Urinary bladder (tissue), 4 donors: Measurements from ENCODE around the gene ANKMY1. TPM values are rescaled to one million over a fixed set of nuclear protein-coding genes. Genes with fewer than 3 reads are reported as not detected.

Source experiments
- DNase-seq: peaks from one replicate; pipeline ENCODE4 v3.0.0-alpha.2; 2015; ENCODE audit errors: extremely low spot score
- H3K27ac ChIP-seq: one replicate; pipeline ENCODE4 v1.5.1; 2013; ENCODE audit warnings: low read depth, mild to moderate bottlenecking, moderate library complexity
- H3K36me3 ChIP-seq: one replicate; pipeline ENCODE4 v1.6.1; 2013; ENCODE audit warnings: mild to moderate bottlenecking, moderate library complexity; ENCODE audit not compliant: insufficient read depth
- H3K4me1 ChIP-seq: one replicate; pipeline ENCODE4 v1.6.1; 2013; ENCODE audit warnings: mild to moderate bottlenecking, moderate library complexity; ENCODE audit not compliant: insufficient read depth
- H3K4me3 ChIP-seq: one replicate; pipeline ENCODE4 v1.5.1; 2013; ENCODE audit warnings: low read depth, low read length
- WGBS: extraction: QIAGEN DNeasy Blood & Tissue Kit; methylation state at CpG from one replicate; pipeline ENCODE4 v1.1.7; 2013; 5-methylcytosine and 5-hydroxymethylcytosine counted together
- polyA plus RNA-seq: library from polyadenylated mRNA; stranded (reverse); fragments of 200-250 nt; gene quantifications from one replicate; pipeline ENCODE4 v1.2.3, GENCODE V29; 2013
- total RNA-seq: library from RNA; depleted of rRNA; stranded (reverse); fragments of >200 nt; gene quantifications from one replicate; pipeline ENCODE4 v1.2.3, GENCODE V29; 2014
- donor health status: healthy with polysubstance abuse.
- donor health status: healthy.

The ANKMY1 gene
- total and polyA plus RNA-seq, 2 donors: 9.6 to 11.1 TPM

DNA sequence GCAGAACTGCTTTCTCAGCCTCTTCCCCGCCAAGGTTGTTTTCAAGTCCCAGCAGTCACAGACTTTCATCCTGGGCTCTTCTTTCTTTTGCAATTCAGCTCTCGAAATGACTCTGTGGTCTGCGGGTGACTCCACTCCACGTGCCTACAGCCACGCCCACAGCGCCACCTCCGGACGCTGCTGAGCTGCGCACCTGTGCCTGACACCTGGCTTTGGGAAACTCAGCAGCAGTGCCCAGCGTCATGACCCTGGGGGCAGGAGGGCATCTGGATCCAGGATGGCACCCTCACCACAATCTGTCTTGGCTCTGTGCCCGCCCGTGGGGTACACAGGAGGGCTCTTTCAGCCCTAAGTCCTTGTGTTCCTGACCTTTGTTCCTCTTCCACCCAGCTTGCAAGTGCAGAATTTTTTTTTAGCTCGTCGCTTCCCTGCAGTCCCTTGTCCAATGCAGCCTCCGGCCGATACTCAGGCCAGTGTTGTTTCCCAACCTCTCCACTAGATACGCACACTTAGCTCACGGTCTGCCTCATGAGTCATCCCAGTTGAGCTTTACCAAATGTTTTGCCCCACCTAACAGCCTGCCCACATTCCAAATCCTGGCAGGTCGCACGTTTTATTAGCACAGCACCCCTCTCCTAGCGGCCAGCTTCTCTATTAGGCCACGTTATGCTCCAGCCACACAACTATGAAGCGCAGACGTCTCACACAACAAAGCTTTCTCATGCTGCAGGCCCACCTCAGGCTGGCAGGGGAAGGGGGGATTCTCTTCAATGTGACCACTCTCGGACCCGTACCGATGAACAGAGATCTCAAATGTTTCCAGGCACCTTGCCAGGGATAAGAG, 22.2 kb upstream of the ANKMY1 start:
- no peak for DNase-seq
- H3K36me3 ChIP-seq: no peaks in the 10 kb centered on the region
- H3K27ac ChIP-seq: peak overlapping the region; percentile 54
- 56% methylated on average over 27 of the region's 27 CpGs for WGBS
- no peak overlapping the region for H3K4me3 ChIP-seq
- H3K4me1 ChIP-seq: no peaks in the 10 kb centered on the region

DNA sequence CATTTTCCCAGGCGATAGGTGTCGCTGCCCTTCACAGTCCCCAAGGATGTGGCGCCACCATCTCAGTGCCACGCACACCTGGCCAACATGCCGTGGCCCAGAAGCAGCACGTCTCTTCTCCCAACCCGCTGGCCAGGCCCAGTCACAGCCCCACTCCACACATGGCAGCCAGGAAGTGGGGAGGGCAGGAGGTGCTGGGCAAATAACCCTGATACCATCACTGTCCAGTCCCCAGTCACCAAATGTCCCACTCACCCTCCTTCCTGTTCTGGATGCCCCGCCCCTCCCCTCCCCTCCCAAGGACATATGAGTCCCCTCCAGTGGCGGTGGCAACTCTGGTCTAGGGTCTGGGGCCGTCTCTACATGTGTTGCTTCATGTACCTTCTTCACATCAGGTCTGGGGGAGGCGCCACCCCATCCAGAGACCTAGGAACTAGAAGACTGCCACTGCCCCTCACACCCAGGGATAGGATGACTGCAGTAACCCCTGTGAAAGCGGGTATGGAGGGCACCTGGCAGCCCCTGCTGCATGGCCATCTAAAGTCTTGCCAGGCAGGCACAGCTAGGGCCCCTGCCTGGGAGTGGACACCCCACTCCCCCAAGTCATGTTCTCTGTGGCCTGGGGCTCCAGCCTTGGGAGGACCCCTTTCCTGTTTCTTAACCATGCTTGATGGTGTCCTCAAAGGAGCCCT, 21.4 kb upstream of the ANKMY1 start:
- no peaks in the 10 kb centered on the region for H3K4me1 ChIP-seq
- WGBS: 89% methylated on average over 12 of the region's 12 CpGs
- peaks cover 3% of the 10 kb centered on the region for H3K36me3 ChIP-seq
- no peak overlapping the region for H3K4me3 ChIP-seq
- no peak for DNase-seq
- no peak overlapping the region for H3K27ac ChIP-seq

DNA sequence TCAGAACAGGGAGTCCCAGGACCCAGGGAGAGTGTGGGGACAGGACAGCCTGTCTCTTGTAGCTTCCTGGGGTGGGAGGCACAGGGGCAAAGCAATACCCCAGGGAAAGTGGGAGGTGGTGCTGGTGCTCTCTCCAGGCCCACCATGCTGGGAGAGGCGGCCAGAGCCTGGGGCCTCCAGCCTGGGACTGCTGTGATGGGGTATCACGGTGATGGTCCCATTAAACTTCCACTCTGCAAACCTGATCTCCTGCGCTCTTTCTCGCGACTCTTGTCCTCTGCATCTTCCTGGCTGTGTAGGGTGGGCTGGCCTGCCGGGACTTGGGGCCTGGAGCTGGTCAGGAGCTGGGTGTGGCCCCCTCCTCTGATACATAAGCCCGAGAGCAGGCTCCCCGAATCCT, 20.7 kb upstream of the ANKMY1 start:
- H3K36me3 ChIP-seq: peaks cover 3% of the 10 kb centered on the region

DNA sequence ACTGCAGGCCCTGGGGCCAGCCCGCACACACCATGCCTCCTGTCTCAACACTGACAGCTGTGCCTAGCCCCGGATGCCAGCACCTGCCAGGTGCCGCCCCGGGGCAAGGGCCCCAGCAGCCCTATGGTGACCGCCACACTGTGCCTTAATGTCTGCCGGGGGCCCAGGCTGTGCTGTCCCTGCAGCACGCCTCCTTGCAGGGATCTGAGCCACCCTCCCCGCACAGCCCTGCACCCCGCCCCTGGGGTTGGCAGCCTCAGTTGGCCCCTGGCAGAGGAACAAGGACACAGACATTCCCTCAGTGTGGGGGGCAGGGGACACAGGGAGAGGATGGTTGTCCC, 20.3 kb upstream of the ANKMY1 start:
- Histone ChIP-seq H3K36me3 (peaks cover 3% of the 10 kb centered on the region), H3K4me3 (no peak overlapping the region), H3K27ac (no peak overlapping the region), H3K4me1 (no peaks in the 10 kb centered on the region)
- DNase-seq: no peak
- WGBS: 86% methylated on average over 9 of the region's 9 CpGs

More for the DNA sequence above, 20.7 kb upstream of the ANKMY1 start:
- H3K4me3 ChIP-seq: no peak overlapping the region
- H3K4me1 ChIP-seq: no peaks in the 10 kb centered on the region
- WGBS: 86% methylated on average over 8 of the region's 8 CpGs
- DNase-seq: no peak
- no peak overlapping the region for H3K27ac ChIP-seq

DNA sequence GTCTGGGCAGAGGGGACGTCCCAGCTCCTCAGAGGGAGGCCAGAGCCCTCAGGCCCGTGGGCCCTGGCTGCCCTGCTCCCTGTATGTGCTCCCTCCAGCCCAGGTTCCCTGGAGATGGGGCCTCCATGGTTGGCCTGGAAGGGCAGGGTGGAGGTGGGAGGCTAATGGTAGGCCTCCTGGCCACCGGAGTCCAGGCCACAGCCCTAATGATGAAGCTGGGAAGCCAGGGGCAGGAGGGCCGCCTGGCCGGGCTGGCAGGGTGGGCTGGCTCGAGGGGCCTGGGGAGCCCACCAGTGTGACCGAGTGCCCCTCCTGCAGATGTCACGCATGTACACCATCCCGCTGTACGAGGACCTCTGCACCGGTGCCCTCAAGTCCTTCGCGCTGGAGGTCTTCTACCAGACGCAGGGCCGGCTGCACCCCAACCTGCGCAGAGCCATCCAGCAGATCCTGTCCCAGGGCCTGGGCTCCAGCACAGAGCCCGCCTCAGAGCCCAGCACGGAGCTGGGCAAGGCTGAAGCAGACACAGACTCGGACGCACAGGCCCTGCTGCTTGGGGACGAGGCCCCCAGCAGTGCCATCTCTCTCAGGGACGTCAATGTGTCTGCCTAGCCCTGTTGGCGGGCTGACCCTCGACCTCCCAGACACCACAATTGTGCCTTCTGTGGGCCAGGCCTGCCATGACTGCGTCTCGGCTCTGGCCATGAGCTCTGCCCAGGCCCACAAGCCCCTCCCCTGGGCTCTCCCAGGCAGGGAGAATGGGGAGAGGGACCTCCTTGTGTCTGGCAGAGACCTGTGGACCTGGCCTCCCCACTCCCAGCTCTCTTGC, 19.7 kb upstream of the ANKMY1 start:
- Histone ChIP-seq H3K27ac (no peak overlapping the region), H3K36me3 (peaks cover 3% of the 10 kb centered on the region), H3K4me1 (no peaks in the 10 kb centered on the region), H3K4me3 (no peak overlapping the region)
- no peak for DNase-seq
- 87% methylated on average over 26 of the region's 26 CpGs for WGBS

DNA sequence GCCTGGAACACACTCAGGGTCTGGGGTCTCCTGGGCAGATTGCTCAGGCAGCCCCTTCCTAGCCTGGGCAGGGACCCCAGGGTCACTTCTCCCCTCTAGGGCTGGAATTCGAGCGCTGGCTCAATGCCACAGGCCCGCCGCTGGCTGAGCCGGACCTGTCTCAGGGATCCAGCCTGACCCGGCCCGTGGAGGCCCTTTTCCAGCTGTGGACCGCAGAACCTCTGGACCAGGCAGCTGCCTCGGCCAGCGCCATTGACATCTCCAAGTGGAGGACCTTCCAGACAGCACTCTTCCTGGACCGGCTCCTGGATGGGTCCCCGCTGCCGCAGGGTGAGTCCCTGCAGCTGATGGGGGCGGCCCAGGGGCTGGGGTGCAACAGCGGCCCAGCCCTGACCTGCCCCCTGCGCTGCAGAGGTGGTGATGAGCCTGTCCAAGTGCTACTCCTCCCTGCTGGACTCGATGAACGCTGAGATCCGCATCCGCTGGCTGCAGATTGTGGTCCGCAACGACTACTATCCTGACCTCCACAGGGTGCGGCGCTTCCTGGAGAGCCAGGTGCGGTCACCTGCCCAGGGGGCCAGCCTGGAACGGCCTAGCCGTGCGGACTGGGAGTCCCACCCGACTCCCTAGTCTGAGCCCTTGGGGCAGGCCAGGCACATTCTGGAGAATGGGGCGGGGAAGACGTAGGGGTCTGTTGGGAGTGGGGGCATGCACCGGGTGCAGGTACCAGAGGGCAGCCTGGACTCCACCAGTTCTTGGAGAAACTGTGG, 18.8 kb upstream of the ANKMY1 start:
- Histone ChIP-seq H3K4me3 (no peak overlapping the region), H3K36me3 (peaks cover 3% of the 10 kb centered on the region), H3K27ac (no peak overlapping the region), H3K4me1 (no peaks in the 10 kb centered on the region)
- 92% methylated on average over 32 of the region's 32 CpGs for WGBS
- DNase-seq: no peak

DNA sequence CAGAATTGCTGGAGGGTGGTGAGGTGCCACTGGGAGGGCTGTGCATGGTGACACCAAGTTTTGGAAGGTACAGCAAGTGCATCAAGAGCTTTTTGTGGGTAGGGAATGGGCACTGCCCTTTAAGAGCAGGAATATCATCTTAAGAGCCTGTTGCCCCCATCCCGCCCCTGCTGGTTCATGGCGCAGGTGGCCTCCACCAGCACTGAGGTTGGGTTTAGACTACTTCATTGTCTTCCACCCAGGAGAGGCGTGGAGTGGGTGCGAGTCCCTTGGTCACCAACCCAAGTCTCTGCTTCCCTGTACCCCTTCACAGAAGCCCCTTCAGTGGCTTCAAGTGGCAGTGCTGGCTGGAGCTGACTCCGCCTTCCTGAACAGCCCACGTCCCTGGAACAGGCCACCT, 18.2 kb upstream of the ANKMY1 start:
- H3K36me3 ChIP-seq: peaks cover 3% of the 10 kb centered on the region
- H3K4me1 ChIP-seq: no peaks in the 10 kb centered on the region
- no peak overlapping the region for H3K4me3 ChIP-seq
- H3K27ac ChIP-seq: no peak overlapping the region
- 88% methylated on average over 6 of the region's 6 CpGs for WGBS
- DNase-seq: no peak

DNA sequence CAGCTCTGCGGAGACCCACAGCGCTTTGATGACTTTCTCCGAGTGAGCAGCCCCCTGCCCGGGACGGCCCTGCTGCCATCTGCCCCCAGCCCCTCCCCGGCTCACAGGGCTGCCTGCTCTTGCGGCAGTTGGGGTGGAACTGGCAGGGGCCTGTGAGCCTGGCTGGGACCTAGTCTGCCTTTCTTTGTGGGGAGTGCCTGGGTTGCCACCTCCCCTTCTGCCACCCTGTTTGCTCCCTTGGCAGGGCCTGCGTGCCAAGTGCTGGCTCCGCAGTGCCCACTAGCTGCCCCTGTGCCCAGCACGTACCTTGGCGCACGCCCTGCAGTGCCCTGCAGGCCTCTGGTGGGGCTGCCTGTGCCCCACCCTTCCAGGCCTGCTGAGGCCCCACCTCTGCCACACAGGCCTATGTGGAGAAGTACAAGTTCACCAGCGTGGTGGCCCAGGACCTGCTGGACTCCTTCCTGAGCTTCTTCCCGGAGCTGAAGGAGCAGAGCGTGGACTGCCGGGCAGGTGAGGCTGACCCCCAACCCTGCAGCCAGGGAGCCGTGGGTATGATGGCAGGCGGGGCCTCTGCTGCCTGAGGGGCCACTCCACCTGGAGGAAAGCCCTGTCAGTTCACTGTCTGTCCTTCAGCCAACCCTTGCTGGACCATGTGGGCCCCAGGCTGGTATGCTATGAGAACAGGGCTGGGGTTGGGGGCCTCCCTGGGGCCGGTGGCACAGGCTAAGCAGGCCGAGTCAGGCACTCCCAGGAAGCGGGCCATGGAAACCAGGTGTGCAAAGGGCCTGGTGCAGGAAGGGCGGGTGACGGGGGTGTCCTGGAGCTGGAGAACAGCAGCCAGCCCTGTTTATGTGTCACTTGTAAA, 17.5 kb upstream of the ANKMY1 start:
- Histone ChIP-seq H3K27ac (no peak overlapping the region), H3K4me3 (no peak overlapping the region), H3K4me1 (no peaks in the 10 kb centered on the region), H3K36me3 (peaks cover 3% of the 10 kb centered on the region)
- 85% methylated on average over 23 of the region's 23 CpGs for WGBS
- DNase-seq: no peak

DNA sequence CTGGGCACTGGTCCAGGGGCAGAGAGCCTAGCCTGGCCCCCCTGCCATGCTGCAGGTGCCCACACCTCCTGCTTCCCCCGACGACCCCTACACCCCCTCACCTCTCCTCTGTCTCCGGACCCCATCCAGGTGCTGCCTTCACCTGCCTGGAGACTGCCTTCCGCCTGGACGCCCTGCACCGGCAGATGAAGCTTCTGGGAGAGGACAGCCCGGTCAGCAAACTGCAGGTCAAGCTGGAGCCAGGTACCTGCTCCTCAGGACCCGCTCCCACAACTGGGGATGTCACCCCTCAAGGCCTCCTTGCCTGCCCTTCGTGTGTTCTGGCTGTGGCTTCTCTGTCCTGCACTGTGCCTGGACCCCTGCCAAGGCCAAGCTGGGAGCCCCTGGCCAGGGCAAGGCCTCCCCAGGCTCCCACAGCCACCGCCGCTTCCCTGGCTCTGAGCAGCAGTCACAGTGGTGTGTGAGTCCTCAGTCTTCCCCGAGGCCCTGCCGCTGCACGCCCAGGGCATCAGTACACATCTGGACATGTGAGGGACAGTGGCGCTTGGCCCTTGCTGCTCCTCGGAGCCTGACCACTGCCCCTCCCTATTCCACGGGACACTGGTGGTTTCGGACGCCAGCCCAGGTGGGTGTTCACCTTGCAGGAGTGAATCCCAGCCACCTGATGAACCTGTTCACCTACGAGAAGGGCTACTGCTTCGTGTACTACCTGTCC, 16.8 kb upstream of the ANKMY1 start:
- 87% methylated on average over 21 of the region's 21 CpGs for WGBS
- DNase-seq: no peak
- H3K36me3 ChIP-seq: peaks cover 3% of the 10 kb centered on the region
- H3K4me1 ChIP-seq: no peaks in the 10 kb centered on the region
- no peak overlapping the region for H3K4me3 ChIP-seq
- no peak overlapping the region for H3K27ac ChIP-seq

DNA sequence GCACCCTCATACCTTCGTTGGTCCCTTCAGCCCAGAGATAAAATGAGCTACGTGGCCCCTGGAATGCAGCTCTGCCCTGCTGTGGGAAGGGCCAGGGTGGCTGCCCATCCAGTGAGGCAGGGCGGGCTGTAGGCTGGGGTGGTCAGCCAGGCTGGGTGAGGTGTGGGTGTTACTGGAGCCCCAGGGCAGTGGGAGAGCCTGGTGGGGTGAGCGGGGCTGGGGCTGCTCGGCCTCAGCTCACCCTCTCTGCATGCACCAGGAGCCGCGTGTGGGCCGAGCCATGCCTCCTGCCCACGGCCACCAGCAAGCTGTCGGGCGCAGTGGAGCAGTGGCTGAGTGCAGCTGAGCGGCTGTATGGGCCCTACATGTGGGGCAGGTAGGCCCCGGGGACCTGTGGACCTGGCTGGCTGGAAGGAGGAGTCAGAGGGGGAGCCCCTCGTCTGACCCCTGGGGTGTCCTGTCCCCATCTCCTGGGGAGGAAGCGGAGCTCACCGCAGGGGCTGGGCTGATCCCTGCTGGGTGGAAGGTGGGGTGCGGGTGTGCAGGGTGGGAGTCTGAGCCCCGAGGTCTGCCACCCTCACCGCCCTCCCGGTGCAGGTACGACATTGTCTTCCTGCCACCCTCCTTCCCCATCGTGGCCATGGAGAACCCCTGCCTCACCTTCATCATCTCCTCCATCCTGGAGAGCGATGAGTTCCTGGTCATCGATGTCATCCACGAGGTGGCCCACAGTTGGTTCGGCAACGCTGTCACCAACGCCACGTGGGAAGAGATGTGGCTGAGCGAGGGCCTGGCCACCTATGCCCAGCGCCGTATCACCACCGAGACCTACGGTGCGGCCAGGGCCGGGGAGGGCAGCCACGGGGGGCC, 16.0 kb upstream of the ANKMY1 start:
- H3K27ac ChIP-seq: no peak overlapping the region
- peaks cover 3% of the 10 kb centered on the region for H3K36me3 ChIP-seq
- 88% methylated on average over 37 of the region's 37 CpGs for WGBS
- DNase-seq: no peak
- H3K4me3 ChIP-seq: no peak overlapping the region
- H3K4me1 ChIP-seq: no peaks in the 10 kb centered on the region

DNA sequence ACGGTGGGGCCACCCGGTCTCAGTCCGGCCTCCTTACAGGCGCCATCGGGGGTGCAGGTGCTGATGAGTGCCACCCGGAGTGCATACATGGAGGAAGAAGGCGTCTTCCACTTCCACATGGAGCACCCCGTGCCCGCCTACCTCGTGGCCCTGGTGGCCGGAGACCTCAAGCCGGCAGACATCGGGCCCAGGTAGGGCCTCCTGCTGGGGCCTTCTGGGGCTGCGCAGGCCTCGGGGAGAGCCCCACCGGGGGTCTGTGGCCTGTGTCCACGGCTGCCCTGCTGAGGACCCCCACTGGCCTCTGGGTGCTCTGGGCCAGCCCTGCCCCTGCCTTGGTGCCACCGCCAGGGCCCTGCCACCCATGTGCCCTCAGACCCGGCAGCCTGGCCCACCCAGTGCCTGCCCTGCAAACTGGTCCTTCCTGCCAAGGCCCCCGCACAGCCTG, 15.3 kb upstream of the ANKMY1 start:
- DNase-seq: no peak

More for the DNA sequence above, 15.3 kb upstream of the ANKMY1 start:
- Histone ChIP-seq H3K4me1 (no peaks in the 10 kb centered on the region), H3K4me3 (no peak overlapping the region), H3K27ac (no peak overlapping the region), H3K36me3 (peaks cover 3% of the 10 kb centered on the region)
- 87% methylated on average over 20 of the region's 20 CpGs for WGBS
